Neural crest cell (in vitro differentiated cells): ENCODE results near the gene CCBE1. TPM values are rescaled to one million over a fixed set of nuclear protein-coding genes. Genes with fewer than 3 reads are reported as not detected.

ENCODE experiments used
- DNase-seq: peaks from one replicate; pipeline ENCODE4 v3.0.0; 2021; ENCODE audit warnings: low read depth, mixed read lengths, low spot score
- H3K27ac Mint-ChIP-seq: one replicate; pipeline ENCODE4 v1.8.0; 2021; ENCODE audit warnings: mild to moderate bottlenecking, mixed read lengths; ENCODE audit not compliant: unreplicated experiment
- H3K27me3 Mint-ChIP-seq: 2 replicates; pipeline ENCODE4 v1.8.0; 2021; ENCODE audit warnings: low read depth, mild to moderate bottlenecking, mixed read lengths
- H3K36me3 Mint-ChIP-seq: 2 replicates; pipeline ENCODE4 v1.8.0; 2021; ENCODE audit warnings: low read depth, mild to moderate bottlenecking, mixed read lengths
- H3K4me1 Mint-ChIP-seq: 2 replicates; pipeline ENCODE4 v1.8.0; 2021; ENCODE audit warnings: mixed read lengths
- H3K4me3 Mint-ChIP-seq: one replicate; pipeline ENCODE4 v1.8.0; 2021; ENCODE audit warnings: mild to moderate bottlenecking, mixed read lengths
- H3K9me3 Mint-ChIP-seq: 2 replicates; pipeline ENCODE4 v1.8.0; 2021; ENCODE audit warnings: mixed read lengths
- total RNA-seq: library from RNA; stranded (reverse); gene quantifications from 2 replicates; pipeline ENCODE4 v1.2.1, GENCODE V29; 2021
- TF ChIP-seq, protein P1 (sequence below): fragments of 200-600 bp; sonication (generic); conservative IDR thresholded peaks from 2 replicates; pipeline ENCODE4 v1.5.0; 2021; ENCODE audit warnings: antibody characterized with exemption, mild to moderate bottlenecking

Gene CCBE1
- total RNA-seq, 1 donor from 2014 or later: 0.33 TPM

DNA sequence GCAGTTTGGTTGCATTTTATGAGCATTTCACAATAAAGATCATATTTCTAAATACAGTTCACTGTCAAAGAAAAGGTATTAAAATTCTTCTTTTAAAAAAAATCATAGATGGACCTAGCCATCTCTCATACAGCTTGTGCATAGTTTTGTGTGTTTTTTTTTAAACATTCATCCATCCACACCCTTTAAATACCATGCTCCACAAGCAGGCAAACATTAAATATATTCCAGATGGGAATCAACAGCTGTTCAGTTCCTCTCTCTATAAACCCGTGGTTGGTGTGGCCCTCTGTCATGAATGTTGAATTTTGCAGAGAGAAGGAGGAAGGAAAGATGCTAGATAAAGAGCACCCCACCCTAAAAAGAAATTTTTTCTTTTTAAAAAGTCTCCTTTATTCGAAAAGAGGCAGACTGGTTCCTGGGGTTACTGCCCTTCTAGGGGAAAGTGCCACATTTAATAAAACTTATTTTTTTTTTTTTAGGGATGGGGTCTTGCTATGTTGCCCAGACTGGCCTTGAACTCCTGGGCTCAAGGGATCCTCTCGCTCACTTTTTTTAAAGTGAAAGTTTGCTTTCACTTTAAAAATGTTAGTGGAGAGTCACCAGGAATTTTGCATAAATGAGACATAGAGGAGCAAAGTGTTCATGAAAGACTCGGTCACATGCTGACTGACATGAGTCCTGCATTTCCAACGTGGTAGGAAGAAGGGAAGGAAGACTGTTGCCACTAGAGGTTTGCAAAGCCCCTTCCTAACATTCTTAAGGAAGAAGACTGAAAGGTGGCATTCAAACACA is 264.2 kb downstream of the CCBE1 start:
- DNase-seq: no peak
- H3K9me3 Mint-ChIP-seq: no peaks in the 10 kb centered on the region
- no peaks in the 10 kb centered on the region for H3K36me3 Mint-ChIP-seq
- no peak overlapping the region for H3K27ac Mint-ChIP-seq
- no peak overlapping the region for H3K4me3 Mint-ChIP-seq
- no peaks in the 10 kb centered on the region for H3K4me1 Mint-ChIP-seq
- TF ChIP-seq, protein P1, sequence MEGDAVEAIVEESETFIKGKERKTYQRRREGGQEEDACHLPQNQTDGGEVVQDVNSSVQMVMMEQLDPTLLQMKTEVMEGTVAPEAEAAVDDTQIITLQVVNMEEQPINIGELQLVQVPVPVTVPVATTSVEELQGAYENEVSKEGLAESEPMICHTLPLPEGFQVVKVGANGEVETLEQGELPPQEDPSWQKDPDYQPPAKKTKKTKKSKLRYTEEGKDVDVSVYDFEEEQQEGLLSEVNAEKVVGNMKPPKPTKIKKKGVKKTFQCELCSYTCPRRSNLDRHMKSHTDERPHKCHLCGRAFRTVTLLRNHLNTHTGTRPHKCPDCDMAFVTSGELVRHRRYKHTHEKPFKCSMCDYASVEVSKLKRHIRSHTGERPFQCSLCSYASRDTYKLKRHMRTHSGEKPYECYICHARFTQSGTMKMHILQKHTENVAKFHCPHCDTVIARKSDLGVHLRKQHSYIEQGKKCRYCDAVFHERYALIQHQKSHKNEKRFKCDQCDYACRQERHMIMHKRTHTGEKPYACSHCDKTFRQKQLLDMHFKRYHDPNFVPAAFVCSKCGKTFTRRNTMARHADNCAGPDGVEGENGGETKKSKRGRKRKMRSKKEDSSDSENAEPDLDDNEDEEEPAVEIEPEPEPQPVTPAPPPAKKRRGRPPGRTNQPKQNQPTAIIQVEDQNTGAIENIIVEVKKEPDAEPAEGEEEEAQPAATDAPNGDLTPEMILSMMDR: no peak
- H3K27me3 Mint-ChIP-seq: peaks cover 8% of the 10 kb centered on the region

DNA sequence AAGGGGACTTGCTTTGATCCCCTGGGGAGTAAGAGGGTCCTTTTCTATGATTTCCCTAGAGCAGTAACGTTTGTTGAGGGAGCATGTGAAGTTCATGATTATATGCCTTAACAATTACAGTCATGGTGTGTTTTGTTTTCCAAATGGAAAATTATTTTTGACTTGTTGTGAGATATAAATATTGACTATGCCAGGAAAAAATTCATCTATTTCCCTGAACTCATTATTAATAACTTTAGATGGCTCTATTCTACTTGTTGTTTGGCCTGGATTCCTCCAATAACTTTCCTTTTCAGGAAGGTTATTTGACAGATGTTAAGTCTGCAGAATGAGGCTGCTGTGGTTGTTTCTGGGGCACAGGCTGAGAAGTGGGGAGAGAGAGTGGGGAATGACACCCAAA is 266.1 kb downstream of the CCBE1 start:
- no peaks in the 10 kb centered on the region for H3K4me1 Mint-ChIP-seq
- H3K9me3 Mint-ChIP-seq: no peaks in the 10 kb centered on the region
- H3K36me3 Mint-ChIP-seq: no peaks in the 10 kb centered on the region
- H3K27me3 Mint-ChIP-seq: peaks cover 8% of the 10 kb centered on the region
- no peak for DNase-seq
- H3K27ac Mint-ChIP-seq: no peak overlapping the region
- TF ChIP-seq, protein P1: no peak
- H3K4me3 Mint-ChIP-seq: no peak overlapping the region

DNA sequence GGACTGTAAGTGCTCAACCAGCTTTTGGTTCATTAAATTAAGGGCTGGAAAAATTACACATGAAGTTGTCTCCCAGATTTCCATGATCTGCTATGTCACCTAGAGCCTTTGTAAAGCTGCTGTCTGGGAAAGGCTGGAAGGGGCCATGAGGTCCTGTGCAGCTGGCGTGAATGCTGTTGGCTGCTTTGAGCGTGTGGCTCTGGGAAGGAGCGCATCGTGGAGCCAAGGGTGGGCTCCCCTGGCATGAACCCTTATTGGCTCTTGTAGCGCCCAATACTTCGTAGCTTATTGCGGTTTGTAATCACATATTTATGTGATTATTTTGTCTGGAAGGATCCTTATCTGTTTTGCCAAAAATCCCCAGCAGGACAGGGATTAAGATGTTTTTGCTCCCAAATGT is 267.6 kb downstream of the CCBE1 start:
- Mint-ChIP-seq H3K9me3 (no peaks in the 10 kb centered on the region), H3K4me3 (no peak overlapping the region), H3K27me3 (no peaks in the 10 kb centered on the region), H3K36me3 (no peaks in the 10 kb centered on the region), H3K4me1 (no peaks in the 10 kb centered on the region), H3K27ac (no peak overlapping the region)
- TF ChIP-seq, protein P1: no peak
- DNase-seq: no peak

DNA sequence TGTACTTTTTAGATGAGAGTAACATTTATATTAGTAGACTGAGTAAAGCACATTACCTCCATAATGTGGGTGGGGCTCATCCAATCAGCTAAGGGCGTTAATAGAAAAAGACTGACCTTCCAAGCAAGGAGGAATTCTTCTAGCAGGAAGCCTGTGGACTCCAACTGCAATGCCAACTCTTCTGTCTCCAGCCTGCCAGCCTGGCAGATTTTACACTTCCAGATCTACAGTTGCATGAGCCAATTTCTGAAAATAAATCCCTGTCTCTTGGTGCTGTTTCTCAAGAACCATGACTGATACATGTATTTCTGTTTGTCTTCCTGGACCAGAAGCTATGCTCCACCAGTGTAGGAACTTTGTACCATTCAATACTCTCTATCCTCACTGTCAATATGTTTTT is 269.2 kb downstream of the CCBE1 start:
- no peak overlapping the region for H3K4me3 Mint-ChIP-seq
- no peaks in the 10 kb centered on the region for H3K9me3 Mint-ChIP-seq
- DNase-seq: no peak
- TF ChIP-seq, protein P1: no peak
- no peaks in the 10 kb centered on the region for H3K4me1 Mint-ChIP-seq
- H3K27me3 Mint-ChIP-seq: peaks cover 3% of the 10 kb centered on the region
- no peaks in the 10 kb centered on the region for H3K36me3 Mint-ChIP-seq
- H3K27ac Mint-ChIP-seq: no peak overlapping the region

DNA sequence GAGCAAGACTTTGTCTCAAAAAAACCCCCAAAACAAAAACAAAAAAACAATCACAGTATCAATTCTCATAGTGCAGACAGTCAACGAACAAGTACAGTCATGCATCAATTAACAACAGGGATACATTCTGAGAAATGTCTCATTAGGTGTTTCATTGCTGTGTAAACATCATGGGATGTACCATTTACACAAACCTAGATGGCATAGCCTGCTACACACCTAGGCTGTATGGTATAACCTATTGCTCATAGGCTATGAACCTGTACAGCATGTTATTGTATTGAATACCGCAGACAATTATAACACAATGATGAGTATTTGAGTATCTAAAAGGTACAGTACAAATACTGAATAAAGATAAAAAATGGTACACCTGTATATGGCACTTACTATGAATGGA is 270.4 kb downstream of the CCBE1 start:
- Mint-ChIP-seq H3K36me3 (no peaks in the 10 kb centered on the region), H3K9me3 (no peaks in the 10 kb centered on the region), H3K4me1 (no peaks in the 10 kb centered on the region), H3K27ac (no peak overlapping the region), H3K27me3 (peaks cover 7% of the 10 kb centered on the region), H3K4me3 (no peak overlapping the region)
- no peak for DNase-seq
- TF ChIP-seq, protein P1: no peak
